K562 treated with DMSO at 1 percent for 48 hours (cell line): ENCODE measurements around the gene FGA. TPM values are rescaled to one million over a fixed set of nuclear protein-coding genes. Genes with fewer than 3 reads are reported as not detected.

Experiments used
- total RNA-seq: library from RNA; unstranded; fragments of 300-600 nt; gene quantifications from 2 replicates; pipeline ENCODE4 v1.2.3, GENCODE V29; 2022; ENCODE audit warnings: low replicate concordance; ENCODE audit errors: extremely low read depth

Gene FGA
- not detected in 2 replicates for total RNA-seq

GRCh38 chr4:154590329-154591006, at the start of gene FGA:
TSS of gene FGA (minus strand) at chr4:154590742. CDS start at chr4:154590687, 55 bp downstream.

GRCh38 chr4:154612472-154613414, 22.2 kb upstream of the FGA start, which contains the start of gene FGG:
TSS of gene FGG (minus strand) at chr4:154612656. CDS start at chr4:154612609, 47 bp downstream.

GRCh38 chr4:154562697-154563254, 27.8 kb downstream of the FGA start, which contains the start of gene FGB:
TSS of gene FGB (plus strand) at chr4:154563011. CDS start at chr4:154563019, 8 bp downstream.

GRCh38 chr4:154549894-154550790, 40.4 kb downstream of the FGA start, which contains the start of gene PLRG1:
TSS of gene PLRG1 (minus strand) at chr4:154550400. CDS start at chr4:154550308, 92 bp downstream.

Other genes starting within 250 kb of the FGA start
- gene DCHS2, start 98.9 kb downstream of the FGA start, total RNA-seq = not detected in 2 replicates
- gene PLRG1, start 40.3 kb downstream of the FGA start, total RNA-seq = not detected in 2 replicates
- gene FGB, start 27.7 kb downstream of the FGA start, total RNA-seq = not detected in 2 replicates
- not detected in 2 replicates for gene FGG, start 21.9 kb upstream of the FGA start, total RNA-seq
- gene LRAT, start 153.3 kb upstream of the FGA start, total RNA-seq = not detected in 2 replicates
- gene RBM46, start 190.5 kb upstream of the FGA start, total RNA-seq = not detected in 2 replicates